HepG2 (cell line): ENCODE measurements around the gene NFATC1. TPM values are rescaled to one million over a fixed set of nuclear protein-coding genes. Genes with fewer than 3 reads are reported as not detected.

Source experiments
- ATAC-seq: fragments of 200-7000 bp; cut with Tn5 transposase; 3 replicates; pipeline ENCODE4 v1.9.1; 2020; ENCODE audit warnings: mild to moderate bottlenecking, moderate library complexity
- BruUV-seq: library from RNA; stranded (reverse); fragments of 400-500 nt; replicated peaks from 2 replicates; lab custom pipeline; 2021; lab: Mats Ljungman, UMichigan
- CTCF ChIA-PET: fragments of 300-600 bp; formaldehyde crosslinking; extraction: SDS; loops from one replicate; lab custom pipeline; 2021; ENCODE audit warnings: low total read pairs, inconsistent platforms, low intra/inter-chr PET ratio; lab: Yijun Ruan, JAX
- POLR2A ChIA-PET: fragments of 350-600 bp; sonication (Branson Sonifier 250); formaldehyde crosslinking; loops from one replicate; lab custom pipeline; 2020; ENCODE audit warnings: antibody characterized with exemption, inconsistent platforms; lab: Yijun Ruan, JAX
- DNase-seq: peaks from one replicate; pipeline ENCODE4 v3.0.0-alpha.2; 2015; ENCODE audit warnings: low spot score
- FAIRE-seq: peaks from 3 replicates; lab custom pipeline; 2011; peaks lifted over from hg19 to GRCh38; lab: Jason Lieb, UNC
- H2AFZ ChIP-seq: one replicate; pipeline ENCODE4 v1.6.1; 2011; ENCODE audit warnings: low read length, inconsistent platforms
- H3K27ac ChIP-seq: fragments of 300-600 bp; 3 replicates; pipeline ENCODE4 v1.8.0; 2011; ENCODE audit warnings: mixed run types, mild to moderate bottlenecking, mixed read lengths, low read length, inconsistent platforms; ENCODE audit not compliant: insufficient read depth; ENCODE audit errors: extremely low read length
- H3K27me3 ChIP-seq, 2 experiments: fragments of 200-600 bp in 1 of 2; 2 replicates in 1 of 2; 3 replicates in 1 of 2; pipeline versions ENCODE4 v1.6.0 to v1.8.0; 2011; ENCODE audit warnings: low read length in 2 of 2, mild to moderate bottlenecking in 2 of 2, moderate library complexity in 2 of 2, inconsistent platforms in 1 of 2; ENCODE audit not compliant: insufficient read depth in 2 of 2, control insufficient read depth in 1 of 2
- H3K36me3 ChIP-seq, 2 experiments: fragments of 200-600 bp in 1 of 2; replicated peaks in 1 of 2; 2 replicates in 1 of 2; 3 replicates in 1 of 2; pipeline versions ENCODE4 v1.5.1 to v1.8.0; 2011; ENCODE audit warnings: low read length in 2 of 2, inconsistent platforms in 1 of 2; ENCODE audit not compliant: insufficient read depth in 2 of 2, control insufficient read depth in 1 of 2
- H3K4me1 ChIP-seq: 2 replicates; pipeline ENCODE4 v1.5.1; 2012; ENCODE audit warnings: low read length, inconsistent platforms; ENCODE audit not compliant: insufficient read depth
- H3K4me2 ChIP-seq: 2 replicates; pipeline ENCODE4 v1.6.0; 2011; ENCODE audit warnings: low read depth, low read length, inconsistent platforms
- H3K4me3 ChIP-seq, 3 experiments: fragments of 200-600 bp in 1 of 3; sonication (generic), shearing (Covaris generic) in 1 of 3; replicated peaks in 1 of 3; 2 replicates each; pipeline ENCODE4 v1.5.1; 2011 to 2016; ENCODE audit warnings: low read length in 3 of 3, inconsistent platforms in 2 of 3, low read depth in 2 of 3, mild to moderate bottlenecking in 2 of 3, control low read depth in 1 of 3, mixed read lengths in 1 of 3; ENCODE audit not compliant: insufficient read depth in 1 of 3
- H3K79me2 ChIP-seq: one replicate; pipeline ENCODE4 v1.6.1; 2011; ENCODE audit warnings: low read length, inconsistent platforms; ENCODE audit not compliant: insufficient read depth
- H3K9ac ChIP-seq: 2 replicates; pipeline ENCODE4 v1.6.0; 2011; ENCODE audit warnings: mild to moderate bottlenecking, low read depth, low read length, inconsistent platforms; ENCODE audit not compliant: insufficient read depth
- H3K9me3 ChIP-seq: 2 replicates; pipeline ENCODE4 v1.5.1; 2012; ENCODE audit warnings: mild to moderate bottlenecking, low read length
- H4K20me1 ChIP-seq: 2 replicates; pipeline ENCODE4 v1.6.0; 2011; ENCODE audit warnings: inconsistent platforms, mild to moderate bottlenecking, low read length, moderate library complexity; ENCODE audit not compliant: insufficient read depth
- NFYB ChIP-seq: sonication (generic); formaldehyde crosslinking; IDR thresholded peaks from 2 replicates; pipeline ENCODE4 v1.4.0; 2020; ENCODE audit warnings: missing genetic modification reagents
- PHF5A ChIP-seq: IDR thresholded peaks from one replicate; pipeline ENCODE4 v1.6.1; 2018; ENCODE audit warnings: low read depth, missing genetic modification reagents; ENCODE audit not compliant: unreplicated experiment
- RBAK ChIP-seq: sonication (generic); formaldehyde crosslinking; IDR thresholded peaks from 2 replicates; pipeline ENCODE4 v1.5.1; 2020; ENCODE audit warnings: mild to moderate bottlenecking, missing genetic modification reagents
- SPEN ChIP-seq: sonication (generic); formaldehyde crosslinking; IDR thresholded peaks from 2 replicates; pipeline ENCODE4 v1.5.1; 2020; ENCODE audit warnings: low read depth, mild to moderate bottlenecking, missing genetic modification reagents
- ZC3H13 ChIP-seq: sonication (generic); formaldehyde crosslinking; IDR thresholded peaks from 2 replicates; pipeline ENCODE4 v1.8.1; 2023; ENCODE audit warnings: mild to moderate bottlenecking, missing genetic modification reagents, moderate library complexity
- ZFYVE20 ChIP-seq: sonication (generic); formaldehyde crosslinking; IDR thresholded peaks from 2 replicates; pipeline ENCODE4 v1.8.0; 2023; ENCODE audit warnings: low read depth, mild to moderate bottlenecking, moderate library complexity, missing genetic modification reagents, borderline replicate concordance
- ZIK1 ChIP-seq: sonication (generic); formaldehyde crosslinking; IDR thresholded peaks from 2 replicates; pipeline ENCODE4 v1.5.0; 2020; ENCODE audit warnings: mild to moderate bottlenecking, low read depth, missing genetic modification reagents, borderline replicate concordance
- ZMYM2 ChIP-seq: sonication (generic); formaldehyde crosslinking; IDR thresholded peaks from 2 replicates; pipeline ENCODE4 v1.8.0; 2022; ENCODE audit warnings: mild to moderate bottlenecking, missing genetic modification reagents
- ZNF143 ChIP-seq: sonication (generic); formaldehyde crosslinking; IDR thresholded peaks from 2 replicates; pipeline ENCODE4 v1.4.0; 2020; ENCODE audit warnings: missing genetic modification reagents
- ZNF543 ChIP-seq: sonication (generic); formaldehyde crosslinking; IDR thresholded peaks from 2 replicates; pipeline ENCODE4 v1.4.0; 2020; ENCODE audit warnings: mild to moderate bottlenecking, missing genetic modification reagents
- ZNF550 ChIP-seq: sonication (generic); formaldehyde crosslinking; IDR thresholded peaks from 2 replicates; pipeline ENCODE4 v1.4.0; 2020; ENCODE audit warnings: mild to moderate bottlenecking, missing genetic modification reagents, borderline replicate concordance
- ZNF672 ChIP-seq: sonication (generic); formaldehyde crosslinking; IDR thresholded peaks from 2 replicates; pipeline ENCODE4 v1.8.1; 2022; ENCODE audit warnings: missing genetic modification reagents
- WGBS: methylation state at CpG from one replicate; pipeline ENCODE4 v1.1.6; 2017; ENCODE audit warnings: low lambda C conversion rate; 5-methylcytosine and 5-hydroxymethylcytosine counted together
- in situ Hi-C: cut with HindIII; loops from 2 replicates; pipeline ENCODE4 v1.10.0; 2017; ENCODE audit warnings: low pct_unique_long_range_greater_than_20kb; ENCODE audit not compliant: extremely low pct_ligation_motif_present
- intact Hi-C: fragments of 100-400 bp; cut with micrococcal nuclease; formaldehyde crosslinking; loops from one replicate; pipeline ENCODE4 v1.10.0; 2022; ENCODE audit not compliant: unreplicated experiment
- polyA plus RNA-seq, 8 experiments: library from polyadenylated mRNA; depleted of rRNA in 3 of 8; stranded (reverse) in 7 of 8; unstranded in 1 of 8; fragments of >200 nt; fragmentation: Illumina TruSeq in 4 of 8; extraction: Trizol in 4 of 8; gene quantifications; 2 replicates each; pipeline versions ENCODE4 v1.2.1 to v1.2.3, GENCODE V29; 2011 to 2016; ENCODE audit warnings: low read depth in 4 of 8, missing spikeins in 1 of 8, mixed read lengths in 1 of 8; ENCODE audit not compliant: insufficient read depth in 1 of 8
- total RNA-seq, 5 experiments: library from RNA; depleted of rRNA; stranded (reverse); fragments of >200 nt; fragmentation: Illumina TruSeq; extraction: Trizol; gene quantifications; 2 replicates each; pipeline ENCODE4 v1.2.3, GENCODE V29; 2016; ENCODE audit warnings: low read depth in 1 of 5
- TF ChIP-seq, protein P1 (sequence below): sonication (generic); formaldehyde crosslinking; IDR thresholded peaks from 2 replicates; pipeline ENCODE4 v1.8.1; 2023; ENCODE audit warnings: mild to moderate bottlenecking, missing genetic modification reagents
- TF ChIP-seq, protein P2 (sequence below): sonication (generic); formaldehyde crosslinking; IDR thresholded peaks from 2 replicates; pipeline ENCODE4 v1.5.0; 2020; ENCODE audit warnings: mild to moderate bottlenecking, low read depth, missing genetic modification reagents, borderline replicate concordance

NFATC1 gene
- total and polyA plus RNA-seq, 2 of the 13 experiments (the other 11 are each of a cell fraction or from before 2014, with no cell fraction given), result not detected

GRCh38 chr18:79434607-79435401 lies 39.1 kb downstream of the NFATC1 start:
- ATAC-seq, result no peak
- Histone ChIP-seq H3K4me2 (no peak overlapping the region), H3K4me1 (no peaks in the 10 kb centered on the region), H3K36me3 (no peaks in the 10 kb centered on the region), H4K20me1 (no peaks in the 10 kb centered on the region), H3K4me3 (no peak overlapping the region), H2AFZ (no peak overlapping the region), H3K9me3 (no peaks in the 10 kb centered on the region), H3K9ac (no peak overlapping the region), H3K27ac (no peak overlapping the region), H3K27me3 (peaks cover 21 to 82% of the 10 kb centered on the region in 2 experiments), H3K79me2 (no peaks in the 10 kb centered on the region)
- ChIA-PET CTCF (no interaction called here), POLR2A (no interaction called here)
- DNase-seq, result no peak
- in situ Hi-C loops, result no loop called here
- BruUV-seq, result no TSS peak
- FAIRE-seq, result no peak
- 48% methylated on average over 30 of the region's 31 CpGs for WGBS
- TF ChIP-seq SPEN (CRISPR knock-in tag) (no peak), NFYB (no peak), ZNF143 (no peak), ZIK1 (CRISPR knock-in tag) (no peak), ZNF672 (CRISPR knock-in tag) (no peak), ZMYM2 (CRISPR knock-in tag) (no peak), ZNF543 (CRISPR knock-in tag) (no peak), ZC3H13 (CRISPR knock-in tag) (no peak), PHF5A (no peak), ZFYVE20 (CRISPR knock-in tag) (no peak), RBAK (no peak), ZNF550 (CRISPR knock-in tag) (no peak)
- TF ChIP-seq, protein P1, sequence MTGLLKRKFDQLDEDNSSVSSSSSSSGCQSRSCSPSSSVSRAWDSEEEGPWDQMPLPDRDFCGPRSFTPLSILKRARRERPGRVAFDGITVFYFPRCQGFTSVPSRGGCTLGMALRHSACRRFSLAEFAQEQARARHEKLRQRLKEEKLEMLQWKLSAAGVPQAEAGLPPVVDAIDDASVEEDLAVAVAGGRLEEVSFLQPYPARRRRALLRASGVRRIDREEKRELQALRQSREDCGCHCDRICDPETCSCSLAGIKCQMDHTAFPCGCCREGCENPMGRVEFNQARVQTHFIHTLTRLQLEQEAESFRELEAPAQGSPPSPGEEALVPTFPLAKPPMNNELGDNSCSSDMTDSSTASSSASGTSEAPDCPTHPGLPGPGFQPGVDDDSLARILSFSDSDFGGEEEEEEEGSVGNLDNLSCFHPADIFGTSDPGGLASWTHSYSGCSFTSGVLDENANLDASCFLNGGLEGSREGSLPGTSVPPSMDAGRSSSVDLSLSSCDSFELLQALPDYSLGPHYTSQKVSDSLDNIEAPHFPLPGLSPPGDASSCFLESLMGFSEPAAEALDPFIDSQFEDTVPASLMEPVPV, result no peak
- TF ChIP-seq, protein P2, sequence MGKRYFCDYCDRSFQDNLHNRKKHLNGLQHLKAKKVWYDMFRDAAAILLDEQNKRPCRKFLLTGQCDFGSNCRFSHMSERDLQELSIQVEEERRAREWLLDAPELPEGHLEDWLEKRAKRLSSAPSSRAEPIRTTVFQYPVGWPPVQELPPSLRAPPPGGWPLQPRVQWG (CRISPR knock-in tag), result no peak
- intact Hi-C loops, result no loop called here
